NCI-H2171 (cell line): ENCODE measurements around the gene AP3S1.
"Not testable (repeated sequence)": the region's sequence is repeated elsewhere in the genome, so short reads cannot be mapped to it uniquely, and the experiment has no call there.

Experiments used
- DNase-seq: peaks from one replicate; lab custom pipeline; 2025; lab: John Stamatoyannopoulos, UW

The AP3S1 gene

DNA sequence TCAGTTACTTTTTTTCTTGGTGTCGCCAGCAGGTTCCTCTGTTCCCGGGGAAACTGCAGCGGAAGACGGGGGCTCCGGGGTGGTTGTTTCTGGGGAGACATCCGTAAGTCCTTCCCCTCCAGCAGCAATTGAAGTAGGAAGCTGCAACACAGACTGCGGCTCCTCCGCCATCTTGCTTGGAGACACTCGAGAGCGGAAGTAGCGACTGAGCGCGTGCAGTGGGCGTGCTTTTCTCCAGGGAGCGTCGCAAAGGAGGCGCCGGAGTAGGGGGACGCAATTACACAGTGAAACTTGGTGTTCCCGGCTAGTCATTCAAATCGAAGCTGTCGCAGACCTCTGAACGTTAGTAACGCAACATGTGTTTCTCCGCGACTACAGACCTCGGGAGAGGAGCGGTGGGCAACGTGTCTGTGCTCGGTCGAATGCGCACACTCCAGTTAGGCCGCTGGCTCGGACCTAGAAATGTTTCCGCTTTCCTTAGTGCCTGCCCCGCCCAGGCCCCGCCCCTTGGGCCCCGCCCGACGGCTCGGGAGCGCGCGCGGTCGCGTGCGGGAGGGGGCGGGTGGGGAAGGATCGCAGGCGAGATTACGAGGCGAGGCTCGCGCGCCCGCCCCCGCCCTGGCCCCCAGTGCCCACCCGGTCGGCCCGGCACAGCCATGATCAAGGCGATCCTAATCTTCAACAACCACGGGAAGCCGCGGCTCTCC is at the start of gene AP3S1, which contains the start of gene ATG12:
Gene AP3S1 (plus strand): TSS at position 554 of the 707 bp plus-strand sequence. CDS start 103 bp downstream, at position 657.
Gene ATG12 (minus strand): TSS at position 184 of the 707 bp plus-strand sequence. CDS start 13 bp downstream, at position 171.
- peak; percentile 78 for DNase-seq

DNA sequence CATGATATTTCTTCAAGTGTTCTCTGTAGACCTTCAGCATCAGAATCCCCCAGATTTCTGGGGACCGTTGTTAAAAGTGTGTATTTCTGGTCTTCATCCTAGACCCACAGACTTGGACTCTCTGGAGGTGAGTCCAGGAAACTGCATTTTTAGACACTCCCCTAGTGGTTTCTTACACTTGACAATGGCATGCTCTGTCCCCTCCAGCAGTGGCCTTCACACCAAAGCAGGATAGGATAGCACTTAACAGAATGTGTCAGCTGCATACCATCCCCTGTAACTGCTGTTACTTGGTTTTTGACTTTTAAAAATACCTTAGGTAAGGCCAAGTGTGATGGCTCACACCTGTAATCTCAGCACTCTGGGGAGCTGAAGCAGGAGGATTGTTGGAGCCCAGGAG is 46.0 kb upstream of the AP3S1 start:
- DNase-seq, result no peak

DNA sequence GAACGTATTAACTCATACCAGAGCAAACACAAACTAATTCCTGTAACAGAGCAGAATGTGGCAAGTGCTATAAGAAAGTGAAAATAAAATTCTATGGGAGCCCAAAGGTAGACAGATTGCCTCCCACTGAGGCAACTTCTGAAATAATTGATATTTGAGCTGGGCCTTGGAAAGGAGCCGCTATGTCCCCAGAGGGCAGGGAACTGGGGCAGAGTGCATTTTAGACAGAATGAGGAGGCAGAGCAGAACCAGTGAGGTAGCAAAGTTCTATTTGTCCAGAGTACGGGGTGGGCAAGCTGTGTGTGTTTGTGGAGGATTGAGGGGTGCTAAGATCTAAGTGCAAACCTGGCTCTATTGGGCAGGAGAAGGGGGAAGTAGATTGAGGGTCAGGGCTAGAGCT is 45.1 kb upstream of the AP3S1 start:
- DNase-seq, result peak; percentile 22

DNA sequence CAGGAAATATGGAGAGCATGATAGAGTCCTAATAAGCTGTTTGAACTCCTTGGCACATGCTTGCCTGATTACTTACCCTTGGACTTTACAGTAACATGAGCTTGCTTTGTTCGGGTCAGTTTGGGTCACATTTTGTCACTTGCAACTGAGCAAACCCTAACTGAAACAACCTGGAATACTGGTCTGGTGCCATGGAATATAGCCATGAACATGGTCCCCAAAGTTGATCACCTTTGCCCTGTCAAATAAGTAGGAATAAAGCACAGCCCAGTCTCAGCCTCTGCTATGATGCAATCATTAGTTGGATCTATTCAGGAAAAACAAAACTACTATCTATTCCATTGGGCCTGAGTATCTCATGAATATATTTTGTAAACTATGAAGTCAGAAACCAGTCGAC is 43.5 kb upstream of the AP3S1 start:
- DNase-seq, result no peak

DNA sequence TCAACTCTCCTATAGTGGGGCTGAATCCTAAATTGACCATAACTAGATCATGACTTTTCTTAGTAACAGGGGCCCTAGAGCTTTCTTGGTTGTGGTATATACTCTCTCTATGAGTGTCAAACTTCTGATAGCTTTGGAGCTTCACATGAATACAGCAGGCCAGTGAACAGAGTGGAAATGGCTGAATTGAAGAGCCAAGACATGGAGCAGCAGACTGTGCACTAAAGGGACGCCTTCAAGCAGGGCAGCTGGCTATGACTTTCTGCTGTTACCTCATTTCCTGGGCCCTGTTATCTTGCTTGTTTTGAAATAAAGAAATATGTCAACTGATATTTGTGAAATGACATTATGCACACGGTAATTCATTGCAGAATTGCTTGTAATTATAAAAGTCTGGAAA is 41.6 kb upstream of the AP3S1 start:
- no peak for DNase-seq

DNA sequence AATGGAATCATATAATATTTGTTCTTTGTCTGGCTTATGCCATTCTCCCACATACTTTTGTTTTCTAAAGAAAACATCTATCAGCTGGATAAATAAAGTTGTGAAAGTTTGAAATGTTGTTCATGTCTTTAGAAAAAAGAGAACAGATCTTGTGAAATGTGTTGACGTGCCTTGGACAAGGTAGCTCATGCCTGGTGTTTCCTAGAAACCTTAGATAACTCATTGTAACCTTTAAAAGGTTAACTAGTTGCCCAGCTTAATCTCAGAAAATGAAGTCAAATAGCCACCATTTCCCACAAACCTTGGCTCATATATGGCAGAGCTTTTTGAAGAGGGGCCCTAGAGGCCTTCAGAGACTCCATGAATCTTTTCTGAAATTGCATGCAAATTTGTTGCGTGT is 40.6 kb upstream of the AP3S1 start:
- no peak for DNase-seq

DNA sequence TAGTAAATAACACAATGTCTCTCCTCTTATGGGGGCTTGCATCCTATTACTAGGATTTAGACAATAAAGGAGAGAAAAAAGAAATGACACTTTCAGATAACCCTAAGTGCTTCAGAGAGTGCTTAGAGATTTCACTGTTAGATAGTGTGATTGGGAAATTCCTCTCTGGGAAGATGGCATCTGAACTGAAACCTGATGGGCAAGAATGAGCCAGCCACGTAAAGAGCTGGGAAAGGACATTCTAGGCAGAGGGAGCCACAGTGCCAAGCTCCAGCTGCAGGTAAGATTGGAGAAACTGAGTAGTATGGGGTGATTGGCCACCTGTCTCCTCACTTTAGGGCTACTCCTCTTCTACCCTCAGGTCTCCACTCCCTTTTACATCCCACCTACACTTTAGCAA is 39.8 kb upstream of the AP3S1 start:
- no peak for DNase-seq

DNA sequence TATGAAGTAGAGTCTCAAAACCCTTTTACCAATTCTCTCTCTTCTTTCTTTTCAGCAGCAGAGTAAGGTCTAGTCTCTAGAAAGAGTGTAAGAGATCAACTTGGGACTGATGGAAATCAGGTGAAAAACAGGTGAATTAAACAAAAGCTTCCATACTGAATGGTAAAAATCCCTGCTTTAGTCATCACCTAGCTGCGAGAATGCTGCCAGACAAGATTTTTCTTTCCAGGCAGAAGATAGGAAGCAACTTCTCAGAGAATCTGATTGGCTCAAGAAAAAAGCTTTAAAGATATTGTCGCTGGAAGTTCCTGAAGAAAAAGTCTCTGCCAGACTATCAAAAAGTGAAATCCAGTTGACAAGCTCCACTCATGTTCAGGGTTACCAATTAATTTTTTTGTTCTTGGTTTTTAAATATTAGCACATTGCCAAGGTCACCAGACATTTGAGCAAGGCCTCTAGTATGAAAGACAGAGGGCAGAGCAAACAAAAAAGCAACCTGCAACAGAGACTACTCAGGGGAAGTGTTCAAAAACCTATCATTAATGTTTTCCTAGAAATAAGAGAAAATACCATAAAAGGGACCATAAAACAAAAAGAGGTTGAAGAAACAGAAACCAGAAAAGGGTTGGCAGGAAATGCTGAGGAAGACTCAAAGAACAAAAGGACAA is 34.6 kb upstream of the AP3S1 start:
- no peak for DNase-seq

DNA sequence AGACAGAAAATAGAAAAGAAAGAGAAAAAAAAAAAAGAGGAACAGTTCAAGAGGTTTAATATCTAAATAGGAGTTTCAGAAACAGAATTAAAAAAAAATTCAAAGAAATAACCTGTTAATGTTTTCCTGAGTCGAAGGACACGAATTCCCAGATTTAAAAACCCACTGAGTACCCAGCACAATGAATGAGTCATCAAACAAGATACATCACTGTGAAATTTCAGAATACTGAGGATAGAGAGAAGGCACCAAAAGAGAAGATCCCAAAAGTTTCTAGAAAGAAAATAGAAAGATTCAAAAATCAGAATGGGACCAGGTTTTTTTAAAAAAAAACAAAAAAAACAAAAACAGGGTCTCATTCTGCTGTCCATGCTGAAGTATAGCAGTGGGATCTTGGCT is 34.1 kb upstream of the AP3S1 start:
- DNase-seq, result no peak

DNA sequence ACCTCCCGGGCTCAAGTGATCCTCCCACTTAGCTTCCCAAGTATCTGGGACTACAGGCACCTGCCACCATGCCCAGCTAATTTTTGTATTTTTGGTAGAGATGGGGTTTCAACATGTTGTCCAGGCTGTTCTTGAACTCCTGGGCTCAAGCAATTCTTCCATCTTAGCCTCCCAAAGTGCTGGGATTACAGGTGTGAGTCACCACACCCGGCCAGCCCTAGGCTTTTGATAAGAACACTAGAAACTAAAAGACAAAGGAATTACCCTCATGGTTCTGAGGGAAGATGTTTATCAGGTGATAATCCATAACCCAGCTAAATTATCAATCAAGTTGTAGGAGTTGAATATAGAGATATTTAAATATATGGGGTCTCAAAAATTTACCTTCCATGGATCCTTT is 33.7 kb upstream of the AP3S1 start:
- not testable (repeated sequence) for DNase-seq

DNA sequence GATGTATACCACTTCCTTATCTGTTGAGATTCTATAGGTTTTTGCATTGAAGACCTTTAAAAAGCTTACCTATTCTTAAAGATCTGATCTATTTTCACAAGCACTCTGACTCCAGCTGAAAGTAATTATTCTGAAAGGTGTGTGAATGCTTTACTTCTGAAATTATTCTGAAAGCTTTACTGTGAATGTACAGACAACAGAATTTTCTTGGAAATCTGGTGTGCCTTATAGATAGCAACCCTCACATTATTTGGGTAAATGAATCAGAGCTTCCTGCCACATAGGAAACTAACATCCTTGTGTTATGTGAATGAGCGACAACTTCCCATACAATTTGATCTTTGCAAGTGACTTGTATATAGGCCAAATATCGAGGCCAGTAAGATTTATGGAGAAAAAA is 31.8 kb upstream of the AP3S1 start:
- no peak for DNase-seq

DNA sequence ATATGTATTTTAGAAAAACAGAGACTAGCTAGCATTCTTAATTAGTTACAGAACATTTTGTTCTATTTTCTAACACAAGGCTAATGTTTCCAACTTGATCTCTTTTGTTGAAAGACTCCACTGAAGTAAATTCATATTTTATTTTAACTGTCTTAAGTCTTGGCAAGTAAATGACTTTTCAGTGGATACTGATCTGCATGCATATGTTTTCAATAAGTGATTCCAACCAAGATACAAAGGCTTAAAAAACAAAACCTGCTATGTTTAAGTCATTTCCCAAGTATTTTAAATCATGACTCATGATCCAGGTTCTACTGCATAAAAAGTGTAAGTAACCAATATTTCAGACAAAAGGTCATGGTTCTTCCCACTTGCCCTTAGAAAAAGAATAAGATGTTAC is 31.0 kb upstream of the AP3S1 start:
- DNase-seq, result no peak

DNA sequence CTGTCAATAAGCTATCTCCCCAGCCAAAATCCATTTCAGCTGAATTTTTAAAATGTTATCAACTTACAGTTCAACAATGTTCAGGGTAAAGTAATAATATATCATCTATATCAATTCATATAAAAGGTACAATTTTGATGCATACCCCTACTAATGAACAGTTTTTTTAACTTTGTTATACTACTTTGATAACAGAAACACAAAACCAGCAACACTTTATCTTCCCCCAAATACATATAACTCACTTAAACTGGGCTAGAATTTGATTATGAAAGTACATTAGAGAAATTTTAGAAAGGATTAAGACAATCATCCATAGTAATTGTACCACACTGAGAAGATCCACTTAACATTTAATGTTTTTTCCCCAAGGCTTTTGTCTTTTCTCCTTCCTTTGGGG is 30.3 kb upstream of the AP3S1 start:
- no peak for DNase-seq

DNA sequence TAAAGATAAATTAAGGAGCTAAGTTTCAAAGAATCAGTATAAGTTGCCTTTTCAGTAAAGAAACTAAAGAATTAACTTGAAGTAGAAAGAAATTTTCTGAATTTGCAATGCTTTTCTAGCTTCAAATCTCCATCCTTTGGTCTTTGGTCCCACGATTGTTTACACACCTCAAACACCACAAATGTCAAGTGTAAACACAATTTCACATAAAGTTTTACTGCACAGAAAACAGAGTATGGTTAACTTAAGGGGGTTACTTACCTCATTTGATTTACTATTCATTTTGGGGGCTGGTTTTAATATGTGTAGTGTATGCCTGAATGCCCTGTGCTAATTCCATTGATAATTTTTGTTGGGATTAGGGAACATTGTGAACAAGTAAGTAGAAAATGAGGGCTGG is 29.4 kb upstream of the AP3S1 start:
- no peak for DNase-seq

DNA sequence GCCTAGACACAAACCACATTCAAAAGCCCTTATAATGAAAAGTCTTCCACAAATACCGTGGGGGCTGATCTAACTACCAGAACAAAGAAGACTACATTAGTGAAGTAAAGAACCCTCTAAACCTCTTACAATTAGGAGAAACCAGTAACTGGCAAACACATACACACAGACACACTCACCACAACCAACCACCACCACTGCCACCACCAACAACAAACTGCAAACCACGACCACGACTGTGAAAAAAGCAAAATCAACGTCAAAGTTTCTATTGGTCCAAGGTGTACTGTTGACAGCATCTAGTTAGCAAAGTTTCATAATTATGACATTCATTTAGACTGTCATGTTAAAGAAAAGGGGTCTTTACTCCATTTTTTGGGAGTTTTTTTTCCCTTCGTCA is 28.0 kb upstream of the AP3S1 start:
- DNase-seq, result no peak

DNA sequence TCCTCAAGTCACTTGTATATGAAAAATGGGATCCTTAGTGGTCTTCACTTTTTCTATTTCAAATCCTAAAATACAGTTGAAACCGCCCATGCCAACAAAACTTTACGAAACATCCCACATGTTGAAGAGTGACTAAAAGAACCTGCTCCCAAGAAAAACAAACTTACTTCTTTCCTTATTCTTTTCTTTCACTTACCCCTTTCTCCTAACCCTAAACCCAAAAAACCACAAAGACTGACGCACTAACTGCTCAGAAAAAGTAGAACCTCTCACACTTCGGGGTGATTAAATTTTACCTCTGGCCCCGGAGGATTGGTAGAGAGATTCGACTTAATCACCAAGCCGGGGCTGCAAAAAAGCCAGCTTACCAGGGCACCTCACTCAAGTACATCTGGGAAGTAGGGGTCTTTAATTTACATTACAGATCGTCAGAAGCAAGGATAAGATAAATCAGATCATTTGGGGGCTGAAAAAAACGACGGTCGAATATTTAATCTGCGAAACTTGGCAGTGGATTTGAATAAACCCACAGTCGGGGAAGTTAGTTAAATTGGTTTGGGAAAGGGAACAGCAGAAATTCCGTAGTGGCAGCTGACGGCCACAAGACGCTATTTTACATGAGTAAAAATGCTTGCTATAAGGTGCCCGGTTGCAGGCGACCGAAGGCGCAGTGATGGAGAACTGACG is 26.6 kb upstream of the AP3S1 start:
- DNase-seq, result no peak

DNA sequence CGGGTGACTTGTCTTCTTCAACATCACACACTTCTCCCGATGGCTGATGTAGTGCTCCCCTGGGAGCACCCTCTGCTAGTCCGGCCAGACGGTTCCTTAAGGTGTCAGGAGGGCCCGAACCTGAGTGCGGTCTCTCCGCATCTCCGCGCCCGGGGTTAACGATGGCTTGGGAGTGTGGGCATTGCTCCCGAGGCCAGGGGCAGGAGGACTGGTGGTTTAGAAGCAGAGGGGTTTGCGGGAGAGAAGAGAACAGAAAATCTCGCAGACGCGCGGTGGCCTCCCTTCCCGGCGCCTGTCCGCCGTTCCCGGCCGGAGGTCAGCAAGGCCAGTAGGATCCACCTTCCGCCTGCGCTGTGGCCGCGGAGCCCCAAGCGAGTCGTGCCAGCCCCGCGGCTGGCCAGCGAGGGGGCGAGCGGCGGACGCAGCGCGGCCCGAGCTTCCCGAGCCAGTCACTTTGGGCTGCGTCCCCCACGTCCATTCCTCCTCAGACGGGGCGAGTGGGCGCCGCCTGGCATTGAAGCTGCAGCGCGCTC is 26.0 kb upstream of the AP3S1 start:
- no peak for DNase-seq

DNA sequence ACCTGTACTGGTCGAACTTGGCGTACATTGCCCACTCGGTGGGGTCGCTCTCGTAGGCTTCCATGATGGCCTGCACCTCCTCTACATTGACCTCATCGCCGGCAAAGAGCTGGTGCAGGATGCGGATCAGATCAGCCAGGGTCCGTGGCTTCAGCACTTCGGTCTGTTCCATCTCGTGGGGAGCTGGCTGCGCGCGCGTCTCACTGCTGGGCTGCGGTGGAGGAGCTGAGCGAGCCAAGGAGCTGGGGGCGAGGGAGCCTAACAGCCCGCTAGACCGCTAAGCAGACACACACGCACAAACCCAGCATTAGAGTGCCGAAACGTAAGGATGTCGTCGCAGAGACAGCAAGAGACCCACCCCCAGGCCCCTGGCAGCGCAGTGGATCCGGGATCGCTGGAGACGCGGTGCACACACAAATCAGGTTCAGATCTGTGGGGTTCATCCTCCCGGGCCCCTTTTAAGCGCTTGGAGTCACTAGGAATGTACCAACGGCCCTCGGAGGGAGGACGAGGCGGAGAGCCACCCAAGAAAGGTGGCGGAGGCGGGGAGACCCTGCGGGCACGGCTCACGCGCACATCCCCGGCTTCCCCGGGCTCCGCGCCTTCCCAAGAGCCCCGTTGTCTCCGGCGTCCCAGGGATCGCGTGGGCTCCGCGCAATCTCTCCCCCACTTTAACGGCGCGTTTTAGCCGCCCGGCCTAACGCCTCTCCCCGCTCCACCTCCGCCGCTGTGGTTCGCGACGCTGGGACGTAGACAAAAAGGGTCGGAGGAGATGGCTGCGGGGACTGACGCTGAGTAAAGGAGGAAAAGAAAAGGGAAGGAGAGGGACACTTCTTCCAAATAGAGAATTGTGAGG is 25.3 kb upstream of the AP3S1 start, which contains the start of gene CDO1:
Gene CDO1 (minus strand): TSS at position 434 of the 856 bp plus-strand sequence. CDS start 262 bp downstream, at position 172.
- no peak for DNase-seq

DNA sequence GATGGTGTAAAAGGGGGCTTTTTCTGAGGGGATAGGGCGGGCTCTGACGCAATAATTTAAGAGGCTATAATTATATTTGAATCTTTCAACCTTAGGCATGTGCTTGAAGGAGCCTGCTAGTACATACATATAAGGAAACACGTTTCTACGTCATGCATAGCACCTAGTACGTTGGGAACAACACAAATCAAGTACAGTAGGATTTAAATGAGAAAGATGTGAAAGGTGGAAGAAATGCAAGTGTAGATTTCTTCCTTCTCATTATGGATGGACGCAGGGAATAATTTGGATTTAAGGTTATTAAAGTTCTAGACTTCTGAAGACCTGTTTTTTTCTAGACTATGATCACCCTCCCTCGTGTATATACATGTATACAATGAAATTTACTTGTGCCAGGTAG is 24.3 kb upstream of the AP3S1 start:
- no peak for DNase-seq

DNA sequence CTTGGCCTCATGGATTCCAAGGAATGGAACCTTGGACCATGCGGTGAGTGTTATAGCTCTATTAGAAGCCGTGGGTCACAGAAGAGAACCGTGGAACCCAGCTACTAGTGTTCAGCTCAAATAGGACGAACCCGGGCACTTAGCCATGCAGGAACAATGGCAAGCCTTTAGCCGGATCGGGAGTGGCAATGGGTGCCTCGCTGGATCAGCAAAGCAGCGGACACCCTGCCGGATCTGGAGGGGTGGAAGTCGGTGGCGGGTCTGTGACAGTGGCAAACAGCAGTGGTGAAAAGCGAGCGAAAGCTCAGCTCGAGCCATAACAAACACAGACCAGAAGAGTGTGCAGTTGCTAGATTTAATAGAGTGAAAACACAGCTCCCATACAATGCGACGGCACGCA is 22.9 kb upstream of the AP3S1 start:
- no peak for DNase-seq

DNA sequence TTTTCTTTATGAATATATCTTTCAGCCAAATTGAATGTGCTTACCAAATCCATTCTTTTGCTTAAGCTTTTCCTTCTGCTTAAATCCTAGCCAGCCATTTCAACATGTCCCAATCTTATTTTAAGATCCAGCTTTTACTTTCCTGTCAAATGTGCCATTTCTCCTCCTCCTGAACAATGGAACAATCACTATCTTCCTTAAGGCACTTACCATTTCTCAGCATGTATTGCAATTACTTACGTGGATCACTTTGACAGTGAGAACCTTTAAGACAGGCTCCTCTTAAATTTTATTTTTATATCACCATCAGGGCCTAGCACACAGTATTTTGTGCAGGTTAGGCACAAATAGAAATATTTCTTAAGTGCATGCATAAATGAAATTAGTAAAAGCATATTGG is 20.9 kb upstream of the AP3S1 start:
- DNase-seq, result no peak

DNA sequence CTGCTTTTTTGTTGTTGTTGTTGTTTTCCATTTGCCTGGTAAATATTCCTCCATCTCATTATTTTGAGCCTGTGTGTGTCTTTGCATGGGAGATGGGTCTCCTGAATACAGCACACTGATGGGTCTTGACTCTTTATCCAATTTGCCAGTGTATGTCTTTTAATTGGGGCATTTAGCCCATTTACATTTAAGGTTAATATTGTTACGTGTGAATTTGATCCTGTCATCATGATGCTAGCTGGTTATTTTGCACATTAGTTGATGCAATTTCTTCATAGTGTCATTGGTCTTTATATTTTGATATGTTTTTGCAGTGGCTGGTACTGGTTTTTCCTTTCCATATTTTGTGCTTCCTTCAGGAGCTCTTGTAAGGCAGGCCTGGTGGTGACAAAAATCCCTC is 16.8 kb upstream of the AP3S1 start:
- DNase-seq, result not testable (repeated sequence)
